Loucy (cell line): ENCODE data around the gene RPLP2.

Source experiments
- H2AFZ ChIP-seq: fragments of 200-600 bp; sonication (generic); 2 replicates; pipeline ENCODE4 v1.6.0; 2016; ENCODE audit warnings: antibody characterized with exemption, mild to moderate bottlenecking, low read length, moderate library complexity
- H3F3A ChIP-seq: fragments of 200-600 bp; 2 replicates; pipeline ENCODE4 v1.6.0; 2016; ENCODE audit warnings: antibody characterized with exemption, low read depth, mild to moderate bottlenecking
- H3K27me3 ChIP-seq: fragments of 200-600 bp; sonication (generic); 2 replicates; pipeline ENCODE4 v1.6.1; 2014; ENCODE audit warnings: low read length, mild to moderate bottlenecking; ENCODE audit not compliant: insufficient read depth, poor library complexity, severe bottlenecking
- H3K36me3 ChIP-seq: fragments of 200-600 bp; sonication (generic); 2 replicates; pipeline ENCODE4 v1.6.1; 2016; ENCODE audit warnings: low read length; ENCODE audit not compliant: insufficient read depth
- H3K4me1 ChIP-seq: fragments of 200-600 bp; sonication (generic); 2 replicates; pipeline ENCODE4 v1.5.1; 2014; ENCODE audit warnings: low read length, mild to moderate bottlenecking; ENCODE audit not compliant: insufficient read depth, poor library complexity, severe bottlenecking
- H3K4me2 ChIP-seq: fragments of 200-600 bp; sonication (generic); 2 replicates; pipeline ENCODE4 v1.6.0; 2014; ENCODE audit warnings: antibody characterized with exemption, low read length, low read depth, mild to moderate bottlenecking; ENCODE audit not compliant: poor library complexity, severe bottlenecking
- H3K4me3 ChIP-seq: fragments of 200-600 bp; sonication (generic); 2 replicates; pipeline ENCODE4 v1.5.1; 2014; ENCODE audit warnings: low read length, mild to moderate bottlenecking, mixed read lengths; ENCODE audit not compliant: poor library complexity, severe bottlenecking
- H3K79me2 ChIP-seq: fragments of 200-600 bp; sonication (generic); 2 replicates; pipeline ENCODE4 v1.6.1; 2014; ENCODE audit warnings: low read length; ENCODE audit not compliant: insufficient read depth
- H3K9ac ChIP-seq: fragments of 200-600 bp; sonication (generic); 2 replicates; pipeline ENCODE4 v1.6.0; 2014; ENCODE audit warnings: mild to moderate bottlenecking, low read depth, low read length, moderate library complexity; ENCODE audit not compliant: poor library complexity, severe bottlenecking
- H3K9me2 ChIP-seq: fragments of 200-600 bp; sonication (generic); replicated peaks from 2 replicates; pipeline ENCODE4 v1.6.1; 2016; ENCODE audit warnings: low read depth, low read length, mixed read lengths
- H3K9me3 ChIP-seq: fragments of 200-600 bp; sonication (generic); 2 replicates; pipeline ENCODE4 v1.6.1; 2014; ENCODE audit warnings: mild to moderate bottlenecking, antibody characterized with exemption, low read length, low read depth; ENCODE audit not compliant: insufficient read depth
- H4K20me1 ChIP-seq: fragments of 200-600 bp; sonication (generic); 2 replicates; pipeline ENCODE4 v1.6.0; 2014; ENCODE audit warnings: antibody characterized with exemption, low read length, mild to moderate bottlenecking; ENCODE audit not compliant: insufficient read depth, poor library complexity, severe bottlenecking
- EZH2phosphoT487 ChIP-seq: fragments of 200-600 bp; IDR thresholded peaks from 2 replicates; pipeline ENCODE4 v1.6.1; 2018; ENCODE audit warnings: antibody characterized with exemption, mild to moderate bottlenecking, moderate library complexity, borderline replicate concordance
- TF ChIP-seq, protein P1 (sequence below): fragments of 200-600 bp; sonication (generic); conservative IDR thresholded peaks from 2 replicates; pipeline ENCODE4 v1.5.1; 2014; ENCODE audit warnings: mild to moderate bottlenecking, antibody characterized with exemption, low read length

The RPLP2 gene

DNA sequence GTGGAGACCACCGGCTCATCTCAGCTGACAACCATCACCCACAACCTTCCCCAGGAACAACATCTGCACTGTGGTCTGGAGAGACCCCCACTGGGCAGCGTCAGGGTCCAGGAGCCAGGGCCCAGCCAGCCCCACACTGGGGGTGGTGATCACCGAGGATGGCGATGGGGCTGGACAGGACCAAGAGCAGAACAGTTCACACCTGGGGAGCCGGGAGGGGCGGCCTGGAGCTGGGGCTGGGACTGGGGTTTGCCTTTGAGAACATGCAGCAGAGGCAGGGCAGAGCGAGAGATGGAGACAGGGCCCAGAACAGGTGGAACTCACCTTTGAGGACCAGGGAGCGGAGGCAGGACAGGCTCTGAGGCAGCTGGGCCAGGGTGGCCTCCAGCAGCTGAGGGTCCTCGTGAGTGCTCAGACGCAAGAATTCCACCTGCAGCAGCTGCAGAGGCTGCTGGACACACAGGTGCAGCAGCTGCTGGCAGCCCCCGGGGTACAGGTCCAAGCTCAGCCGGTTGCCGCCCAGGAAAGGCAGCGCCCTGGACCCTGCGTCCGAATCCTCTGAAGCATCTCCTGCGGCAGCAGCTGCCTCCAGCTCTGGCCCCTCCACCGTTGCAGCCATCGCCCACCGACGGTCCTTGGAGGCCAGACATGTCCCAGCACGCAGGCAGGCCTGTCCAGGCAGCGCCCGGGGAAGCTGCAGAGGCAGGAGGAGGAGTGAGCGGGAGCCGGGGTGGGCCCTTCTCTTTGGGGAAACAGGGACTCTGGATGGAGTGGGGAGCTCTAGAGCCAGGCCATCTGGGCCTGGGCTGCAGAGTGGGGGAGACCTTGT is 5.8 kb upstream of the RPLP2 start:
- Histone ChIP-seq H2AFZ (no peak overlapping the region), H3K4me3 (peak overlapping the region; percentile 95), H3K9me3 (no peaks in the 10 kb centered on the region), H3K4me2 (peak overlapping the region; percentile 100), H3K9ac (peak overlapping the region; percentile 99), H3K4me1 (peaks cover 26% of the 10 kb centered on the region), H3K27me3 (no peaks in the 10 kb centered on the region), H3K79me2 (peaks cover 38% of the 10 kb centered on the region), H3K9me2 (no peaks in the 10 kb centered on the region), H3K36me3 (no peaks in the 10 kb centered on the region), H3F3A (no peaks in the 10 kb centered on the region; the same call in 1 of the 2 replicates), H4K20me1 (peaks cover 7% of the 10 kb centered on the region)
- TF ChIP-seq EZH2phosphoT487 = no peak
- TF ChIP-seq, protein P1, sequence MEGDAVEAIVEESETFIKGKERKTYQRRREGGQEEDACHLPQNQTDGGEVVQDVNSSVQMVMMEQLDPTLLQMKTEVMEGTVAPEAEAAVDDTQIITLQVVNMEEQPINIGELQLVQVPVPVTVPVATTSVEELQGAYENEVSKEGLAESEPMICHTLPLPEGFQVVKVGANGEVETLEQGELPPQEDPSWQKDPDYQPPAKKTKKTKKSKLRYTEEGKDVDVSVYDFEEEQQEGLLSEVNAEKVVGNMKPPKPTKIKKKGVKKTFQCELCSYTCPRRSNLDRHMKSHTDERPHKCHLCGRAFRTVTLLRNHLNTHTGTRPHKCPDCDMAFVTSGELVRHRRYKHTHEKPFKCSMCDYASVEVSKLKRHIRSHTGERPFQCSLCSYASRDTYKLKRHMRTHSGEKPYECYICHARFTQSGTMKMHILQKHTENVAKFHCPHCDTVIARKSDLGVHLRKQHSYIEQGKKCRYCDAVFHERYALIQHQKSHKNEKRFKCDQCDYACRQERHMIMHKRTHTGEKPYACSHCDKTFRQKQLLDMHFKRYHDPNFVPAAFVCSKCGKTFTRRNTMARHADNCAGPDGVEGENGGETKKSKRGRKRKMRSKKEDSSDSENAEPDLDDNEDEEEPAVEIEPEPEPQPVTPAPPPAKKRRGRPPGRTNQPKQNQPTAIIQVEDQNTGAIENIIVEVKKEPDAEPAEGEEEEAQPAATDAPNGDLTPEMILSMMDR = no peak

DNA sequence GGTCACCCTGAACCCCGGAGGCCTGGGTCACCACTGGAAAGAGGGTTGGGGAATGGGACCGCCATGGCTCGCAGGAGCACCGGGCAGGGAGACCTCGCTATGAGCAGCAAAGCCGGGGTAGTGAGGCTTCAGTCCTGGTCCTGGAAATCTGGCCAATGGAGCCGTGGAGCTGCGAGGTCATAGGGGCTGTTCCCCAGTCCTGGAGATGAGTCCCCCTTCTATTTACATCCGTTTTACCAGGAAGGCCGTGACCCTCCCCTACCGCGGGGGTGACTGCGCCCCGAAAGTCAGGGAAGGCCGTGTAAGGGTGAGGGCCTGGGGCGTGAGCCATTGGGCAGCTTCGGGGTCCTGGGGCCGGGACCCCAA is 5.2 kb upstream of the RPLP2 start:
- H3K27me3 ChIP-seq = no peaks in the 10 kb centered on the region
- no peaks in the 10 kb centered on the region for H3K36me3 ChIP-seq
- no peaks in the 10 kb centered on the region for H3K9me2 ChIP-seq
- H3K9ac ChIP-seq = peak overlapping the region; percentile 99
- H3K79me2 ChIP-seq = peaks cover 40% of the 10 kb centered on the region
- H3K9me3 ChIP-seq = no peaks in the 10 kb centered on the region
- peak overlapping the region; percentile 95 for H3K4me3 ChIP-seq
- H3F3A ChIP-seq = no peaks in the 10 kb centered on the region; the same call in 1 of the 2 replicates
- TF ChIP-seq EZH2phosphoT487 = no peak
- TF ChIP-seq, protein P1 = no peak
- peak overlapping the region; percentile 100 for H3K4me2 ChIP-seq
- peaks cover 26% of the 10 kb centered on the region for H3K4me1 ChIP-seq
- peak overlapping the region; percentile 68 for H2AFZ ChIP-seq
- H4K20me1 ChIP-seq = peaks cover 7% of the 10 kb centered on the region

DNA sequence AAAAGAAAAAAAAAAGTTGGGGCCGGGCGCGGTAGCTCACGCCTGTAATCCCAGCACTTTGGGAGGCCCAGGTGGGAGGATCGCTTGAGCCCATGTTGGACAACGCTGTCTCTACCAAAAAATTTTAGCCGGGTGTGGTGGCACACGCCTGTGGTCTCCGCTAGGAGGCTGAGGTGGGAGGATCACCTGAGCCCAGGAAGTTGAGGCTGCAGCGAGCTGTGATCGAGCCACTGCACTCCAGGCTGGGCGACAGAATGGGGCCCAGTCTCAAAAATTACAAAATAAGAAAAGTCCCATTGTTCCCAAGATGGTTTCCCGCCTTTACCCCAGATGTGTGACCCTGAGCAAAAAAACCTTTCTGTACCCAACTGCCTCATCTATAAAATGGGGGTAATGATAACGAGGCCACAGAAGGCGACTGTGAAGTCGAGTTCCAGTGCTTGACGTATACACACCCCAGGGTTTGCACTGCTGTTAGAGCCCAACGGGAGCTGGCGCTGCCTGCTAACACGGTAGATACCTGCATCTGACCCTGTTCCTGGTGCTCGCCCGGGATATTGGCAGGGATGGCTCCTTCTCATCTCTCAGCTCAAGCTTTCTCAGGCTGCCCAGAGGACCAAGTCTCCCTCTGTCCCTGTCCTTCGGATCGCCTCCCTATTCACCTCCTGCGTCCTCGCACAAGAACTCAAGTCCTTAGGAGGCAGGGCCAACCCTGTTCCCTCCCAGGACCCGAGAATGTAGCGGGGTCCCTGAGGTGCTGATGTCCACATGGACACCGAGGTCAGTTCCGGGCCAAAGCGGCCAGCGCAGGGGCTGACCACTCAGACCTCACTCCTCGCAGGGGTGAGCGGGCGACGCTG is 1.1 kb upstream of the RPLP2 start:
- peaks cover 5% of the 10 kb centered on the region for H3K27me3 ChIP-seq
- TF ChIP-seq EZH2phosphoT487 = no peak
- TF ChIP-seq, protein P1 = no peak
- H3K79me2 ChIP-seq = peaks cover 66% of the 10 kb centered on the region
- H3K36me3 ChIP-seq = peaks cover 20% of the 10 kb centered on the region; the same call in 1 of the 2 replicates
- H3K4me2 ChIP-seq = peak overlapping the region; percentile 94
- H3K4me3 ChIP-seq = peak overlapping the region; percentile 89
- H3K9me2 ChIP-seq = no peaks in the 10 kb centered on the region
- peak overlapping the region; percentile 86 for H2AFZ ChIP-seq
- peaks cover 37% of the 10 kb centered on the region for H4K20me1 ChIP-seq
- H3F3A ChIP-seq = no peaks in the 10 kb centered on the region; the same call in 1 of the 2 replicates
- H3K9ac ChIP-seq = peak overlapping the region; percentile 93
- H3K9me3 ChIP-seq = no peaks in the 10 kb centered on the region
- H3K4me1 ChIP-seq = peaks cover 40% of the 10 kb centered on the region
